ENCODE results near the gene WNT2B.

DNA sequence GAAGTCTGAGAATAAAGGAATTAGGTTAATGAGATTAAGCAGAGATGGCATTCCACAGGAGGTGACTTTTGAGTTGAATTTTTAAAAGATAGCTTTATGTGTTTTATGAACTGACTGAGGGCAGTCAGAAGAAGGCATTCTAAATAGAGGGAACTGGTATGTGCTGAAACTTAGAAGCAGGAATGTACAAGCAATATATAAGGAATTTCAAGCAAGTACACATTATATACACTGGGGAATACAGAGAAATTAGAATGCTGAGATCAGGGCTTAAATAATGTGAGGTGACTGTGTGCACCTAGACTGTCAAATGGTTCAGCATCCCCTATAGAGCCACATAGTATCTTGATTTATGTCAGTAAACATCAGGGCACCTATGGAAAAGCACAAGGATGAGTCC, 19.3 kb downstream of the WNT2B start:
- no peak for TF ChIP-seq POLR2AphosphoS5 (IDR thresholded peaks at IDR 0.05; ENCODE audit: borderline replicate concordance, low read depth, low read length)
- no peak for TF ChIP-seq EZH2 (IDR thresholded peaks at IDR 0.05)

All from SK-N-MC (cell line).